ENCODE measurements around the gene PGBD5. TPM values are rescaled to one million over a fixed set of nuclear protein-coding genes. Genes with fewer than 3 reads are reported as not detected.

The PGBD5 gene
- total and polyA plus RNA-seq, 9 of the 15 experiments (the other 6 are each of a cell fraction or from before 2014, with no cell fraction given) = under 0.01 to 0.40 (median 0.10) TPM; not detected in 3

DNA sequence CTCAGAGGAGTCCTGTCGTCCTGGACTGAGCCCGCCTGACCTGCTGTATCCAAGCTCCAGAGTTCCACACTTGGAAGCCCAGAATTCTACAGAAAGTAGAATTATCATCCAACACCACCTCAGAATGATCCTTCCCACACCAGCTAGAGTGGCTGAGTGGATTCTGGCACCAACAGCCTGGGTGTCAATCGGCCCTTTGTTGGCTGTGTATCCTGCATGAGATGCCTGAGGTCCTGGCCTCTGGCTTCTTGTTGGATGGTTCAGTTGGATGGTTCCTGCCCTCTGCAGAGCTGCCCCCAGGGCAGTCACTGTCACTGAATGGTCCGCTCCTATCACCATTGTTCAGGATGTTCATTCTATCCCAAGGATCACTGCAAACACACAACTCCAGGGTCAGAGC, 49.8 kb downstream of the PGBD5 start:
- CTCF ChIA-PET (ENCODE audit: low intra/inter-chr PET ratio) = no interaction called here
- POLR2A ChIA-PET = interaction anchor here (0.9 kb wide), 1 partner anchor 35 kb away, joined by 4 read pairs; no protein-coding TSS in a partner anchor
- ATAC-seq = no peak
- in situ Hi-C loops (cut with MboI) = no loop called here
- Histone ChIP-seq H2AFZ (ENCODE audit: low read depth, low read length) (no peak overlapping the region), H3K9me1 (ENCODE audit: control insufficient read depth, insufficient read depth, low read length) (no peaks in the 10 kb centered on the region), H4K20me1 (replicated peaks; ENCODE audit: control insufficient read depth, insufficient read depth, low read length) (no peaks in the 10 kb centered on the region), H3K4me3 (no peak overlapping the region), H3K79me2 (ENCODE audit: control insufficient read depth, insufficient read depth, low read length) (no peaks in the 10 kb centered on the region), H3K27me3 (ENCODE audit: control insufficient read depth in 2 of 2, insufficient read depth in 2 of 2, low read length in 2 of 2) (peaks cover 9 to 27% of the 10 kb centered on the region in 2 experiments; a peak in 4 of 5 replicates), H3K9me3 (replicated peaks; ENCODE audit: control insufficient read depth, insufficient read depth, low read depth, low read length) (0 out of 2 replicates have a peak, but pooled peaks cover 3% of the 10 kb centered on the region), H3K4me2 (ENCODE audit: insufficient read depth, low read length) (no peak overlapping the region), H3K27ac (ENCODE audit: extremely low read depth, low read depth, low read length) (no peak overlapping the region), H3K9ac (ENCODE audit: insufficient read depth in 1 of 2, low read depth in 2 of 2, low read length in 2 of 2) (no peak overlapping the region), H3K36me3 (ENCODE audit: control insufficient read depth, insufficient read depth, low read length) (no peaks in the 10 kb centered on the region), H3K4me1 (replicated peaks in 1 of 2; ENCODE audit: control insufficient read depth in 2 of 2, insufficient read depth in 2 of 2, low read length in 2 of 2) (no peaks in the 10 kb centered on the region)
- BruUV-seq (replicated peaks) = no TSS peak
- no peak for FAIRE-seq
- intact Hi-C loops (cut with micrococcal nuclease) = no loop called here
- no peak for TF ChIP-seq CREB1 (IDR thresholded peaks at IDR 0.05)
- no peak for TF ChIP-seq CREB1 (CRISPR knock-in tag; IDR thresholded peaks at IDR 0.05)
- no peak for TF ChIP-seq CHD2 (IDR thresholded peaks at IDR 0.05; ENCODE audit: low read depth, low read length)
- TF ChIP-seq ZNF75A (CRISPR knock-in tag; IDR thresholded peaks at IDR 0.05) = no peak
- no peak for TF ChIP-seq TAF1 (IDR thresholded peaks at IDR 0.05; ENCODE audit: control insufficient read depth, extremely low read depth, insufficient read depth, low read length, severe bottlenecking)
- no peak for TF ChIP-seq ZNF134 (CRISPR knock-in tag; conservative IDR thresholded peaks at IDR 0.05)
- TF ChIP-seq BHLHE40 (IDR thresholded peaks at IDR 0.05; ENCODE audit: low read length) = no peak
- no peak for TF ChIP-seq KLF1 (tag; IDR thresholded peaks at IDR 0.05)
- TF ChIP-seq PRPF4 (IDR thresholded peaks at IDR 0.05; ENCODE audit: insufficient read depth, low read depth, low read length, poor library complexity, severe bottlenecking) = no peak
- no peak for TF ChIP-seq COPS2 (conservative IDR thresholded peaks at IDR 0.05)
- no peak for TF ChIP-seq FOXA1 (IDR thresholded peaks at IDR 0.05; ENCODE audit: borderline replicate concordance)
- TF ChIP-seq, protein P1, sequence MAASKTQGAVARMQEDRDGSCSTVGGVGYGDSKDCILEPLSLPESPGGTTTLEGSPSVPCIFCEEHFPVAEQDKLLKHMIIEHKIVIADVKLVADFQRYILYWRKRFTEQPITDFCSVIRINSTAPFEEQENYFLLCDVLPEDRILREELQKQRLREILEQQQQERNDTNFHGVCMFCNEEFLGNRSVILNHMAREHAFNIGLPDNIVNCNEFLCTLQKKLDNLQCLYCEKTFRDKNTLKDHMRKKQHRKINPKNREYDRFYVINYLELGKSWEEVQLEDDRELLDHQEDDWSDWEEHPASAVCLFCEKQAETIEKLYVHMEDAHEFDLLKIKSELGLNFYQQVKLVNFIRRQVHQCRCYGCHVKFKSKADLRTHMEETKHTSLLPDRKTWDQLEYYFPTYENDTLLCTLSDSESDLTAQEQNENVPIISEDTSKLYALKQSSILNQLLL (CRISPR knock-in tag; IDR thresholded peaks at IDR 0.05; ENCODE audit: borderline replicate concordance) = no peak
- TF ChIP-seq, protein P2, sequence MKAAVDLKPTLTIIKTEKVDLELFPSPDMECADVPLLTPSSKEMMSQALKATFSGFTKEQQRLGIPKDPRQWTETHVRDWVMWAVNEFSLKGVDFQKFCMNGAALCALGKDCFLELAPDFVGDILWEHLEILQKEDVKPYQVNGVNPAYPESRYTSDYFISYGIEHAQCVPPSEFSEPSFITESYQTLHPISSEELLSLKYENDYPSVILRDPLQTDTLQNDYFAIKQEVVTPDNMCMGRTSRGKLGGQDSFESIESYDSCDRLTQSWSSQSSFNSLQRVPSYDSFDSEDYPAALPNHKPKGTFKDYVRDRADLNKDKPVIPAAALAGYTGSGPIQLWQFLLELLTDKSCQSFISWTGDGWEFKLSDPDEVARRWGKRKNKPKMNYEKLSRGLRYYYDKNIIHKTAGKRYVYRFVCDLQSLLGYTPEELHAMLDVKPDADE (conservative IDR thresholded peaks at IDR 0.05; ENCODE audit: control insufficient read depth, low read depth, low read length) = no peak
- no peak for TF ChIP-seq ZNF551 (CRISPR knock-in tag; IDR thresholded peaks at IDR 0.05)
- no peak for DNase-seq (ENCODE audit: extremely low read depth in 1 of 4, low spot score in 3 of 4)
- WGBS (ENCODE audit: insufficient coverage, low coverage, missing lambda C conversion rate) = 2% methylated on average over 4 of the region's 4 CpGs

Measured in K562 (cell line).